HCT116 (cell line): ENCODE data around the gene TCEA3. TPM values are rescaled to one million over a fixed set of nuclear protein-coding genes. Genes with fewer than 3 reads are reported as not detected.

Source experiments
- ATAC-seq: fragments of 200-7000 bp; cut with Tn5 transposase; 2 replicates; pipeline ENCODE4 v1.9.1; 2020; ENCODE audit warnings: mild to moderate bottlenecking, moderate library complexity
- BruUV-seq: library from RNA; stranded (reverse); fragments of 400-500 nt; replicated peaks from 2 replicates; lab custom pipeline; 2021; lab: Mats Ljungman, UMichigan
- CTCF ChIA-PET: fragments of 300-600 bp; sonication (Branson Sonifier 250); formaldehyde crosslinking; loops from one replicate; lab custom pipeline; 2021; ENCODE audit warnings: antibody characterized with exemption; lab: Charles Lee
- POLR2A ChIA-PET: fragments of 300-600, 350-600 bp; sonication (Branson Sonifier 250); formaldehyde crosslinking; loops from one replicate; lab custom pipeline; 2021; ENCODE audit warnings: antibody characterized with exemption; lab: Charles Lee
- RAD21 ChIA-PET, 2 experiments: fragments of 300-600 bp; sonication (Branson Sonifier 250); formaldehyde crosslinking; loops; one replicate each; lab custom pipeline; 2023; ENCODE audit warnings: low total read pairs in 2 of 2; ENCODE audit not compliant: uncharacterized antibody in 2 of 2, unreplicated experiment in 2 of 2, low non-redundant PET in 1 of 2; lab: Charles Lee
- DNase-seq: peaks from one replicate; pipeline ENCODE4 v3.0.0-alpha.2; 2010; ENCODE audit warnings: low read depth, low spot score
- H2AFZ ChIP-seq: fragments of 200-600 bp; shearing (Covaris generic), sonication (generic); 2 replicates; pipeline ENCODE4 v1.6.1; 2017; ENCODE audit warnings: low read depth, mixed run types, mixed read lengths, antibody characterized with exemption, low read length; ENCODE audit not compliant: poor library complexity, severe bottlenecking
- H3K27ac ChIP-seq: 2 replicates; pipeline ENCODE4 v1.5.1; 2012; ENCODE audit warnings: low read depth, low read length
- H3K27me3 ChIP-seq: fragments of 200-600 bp; sonication (generic); 2 replicates; pipeline ENCODE4 v1.6.1; 2016; ENCODE audit warnings: mixed run types, low read length, mixed read lengths; ENCODE audit not compliant: insufficient read depth
- H3K36me3 ChIP-seq, 2 experiments: fragments of 200-500 bp in 1 of 2; fragments of 200-600 bp in 1 of 2; sonication (Bioruptor generic) in 1 of 2; sonication (generic) in 1 of 2; 2 replicates each; pipeline versions ENCODE4 v1.5.1 to v1.6.1; 2014 to 2016; ENCODE audit warnings: low read length in 2 of 2, inconsistent platforms in 1 of 2, mixed read lengths in 1 of 2, mixed run types in 1 of 2; ENCODE audit not compliant: insufficient read depth in 2 of 2, control insufficient read depth in 1 of 2
- H3K4me1 ChIP-seq, 2 experiments: fragments of 200-600 bp in 1 of 2; sonication (generic) in 1 of 2; 2 replicates each; pipeline versions ENCODE4 v1.5.1 to v1.6.1; 2012 to 2017; ENCODE audit warnings: low read length in 2 of 2, inconsistent platforms in 1 of 2, mild to moderate bottlenecking in 1 of 2, mixed read lengths in 1 of 2, mixed run types in 1 of 2, moderate library complexity in 1 of 2; ENCODE audit not compliant: insufficient read depth in 2 of 2, control insufficient read depth in 1 of 2
- H3K4me2 ChIP-seq: fragments of 200-600 bp; sonication (generic); 2 replicates; pipeline ENCODE4 v1.6.1; 2017; ENCODE audit warnings: mixed run types, low read length, mixed read lengths
- H3K4me3 ChIP-seq, 2 experiments: fragments of 200-600 bp in 1 of 2; sonication (generic) in 1 of 2; replicated peaks in 1 of 2; 2 replicates each; pipeline ENCODE4 v1.5.1; 2011 to 2016; ENCODE audit warnings: low read length in 2 of 2, control low read depth in 1 of 2, low read depth in 1 of 2, mild to moderate bottlenecking in 1 of 2, mixed read lengths in 1 of 2, mixed run types in 1 of 2
- H3K79me2 ChIP-seq: fragments of 200-600 bp; sonication (generic); 2 replicates; pipeline ENCODE4 v1.6.1; 2017; ENCODE audit warnings: mild to moderate bottlenecking, mixed run types, low read length, moderate library complexity, mixed read lengths; ENCODE audit not compliant: insufficient read depth
- H3K9ac ChIP-seq: fragments of 200-600 bp; sonication (generic); 2 replicates; pipeline ENCODE4 v1.6.1; 2016; ENCODE audit warnings: low read length, mixed read lengths
- H3K9me2 ChIP-seq: fragments of 200-600 bp; sonication (generic), shearing (Covaris generic); 2 replicates; pipeline ENCODE4 v1.6.1; 2017; ENCODE audit warnings: mixed run types, mild to moderate bottlenecking, moderate library complexity; ENCODE audit not compliant: insufficient read depth
- H3K9me3 ChIP-seq, 2 experiments: fragments of 200-500 bp in 1 of 2; fragments of 200-600 bp in 1 of 2; sonication (Bioruptor generic) in 1 of 2; sonication (generic) in 1 of 2; 2 replicates each; pipeline ENCODE4 v1.6.1; 2014 to 2017; ENCODE audit warnings: low read length in 2 of 2, mixed read lengths in 2 of 2, inconsistent platforms in 1 of 2, low read depth in 1 of 2, mild to moderate bottlenecking in 1 of 2, mixed run types in 1 of 2, moderate library complexity in 1 of 2; ENCODE audit not compliant: control insufficient read depth in 1 of 2, insufficient read depth in 1 of 2
- H4K20me1 ChIP-seq: fragments of 200-600 bp; sonication (generic), shearing (Covaris generic); 2 replicates; pipeline ENCODE4 v1.6.1; 2017; ENCODE audit warnings: mixed run types, mild to moderate bottlenecking, moderate library complexity; ENCODE audit not compliant: insufficient read depth
- CBX3 ChIP-seq: IDR thresholded peaks from 2 replicates; pipeline ENCODE4 v1.6.1; 2012; ENCODE audit warnings: low read depth
- EGR1 ChIP-seq: IDR thresholded peaks from 2 replicates; pipeline ENCODE4 v1.6.1; 2012; ENCODE audit warnings: low read depth
- EZH2 ChIP-seq: fragments of 200-600 bp; sonication (generic); IDR thresholded peaks from 2 replicates; pipeline ENCODE4 v1.6.1; 2017; ENCODE audit warnings: antibody characterized with exemption, mixed run types
- POLR2A ChIP-seq: IDR thresholded peaks from 2 replicates; pipeline ENCODE4 v1.7.0; 2011; ENCODE audit warnings: borderline replicate concordance; ENCODE audit not compliant: insufficient read depth, insufficient read length; ENCODE audit errors: extremely low read depth
- POLR2AphosphoS5 ChIP-seq: IDR thresholded peaks from 2 replicates; pipeline ENCODE4 v1.6.1; 2011; ENCODE audit warnings: mild to moderate bottlenecking, low read depth, low read length, moderate library complexity
- SP1 ChIP-seq: IDR thresholded peaks from 2 replicates; pipeline ENCODE4 v1.6.1; 2012; ENCODE audit warnings: low read depth
- TCF7L2 ChIP-seq: IDR thresholded peaks from 2 replicates; pipeline ENCODE4 v1.7.0; 2011; ENCODE audit warnings: borderline replicate concordance, inconsistent platforms; ENCODE audit not compliant: insufficient read depth, insufficient read length; ENCODE audit errors: extremely low read depth
- intact Hi-C: fragments of 100-400 bp; cut with micrococcal nuclease; formaldehyde crosslinking; loops from 2 replicates; pipeline ENCODE4 v1.10.0; 2022
- total RNA-seq: library from RNA; stranded (reverse); gene quantifications from one replicate; pipeline ENCODE4 v1.2.1, GENCODE V29; 2021; ENCODE audit not compliant: unreplicated experiment
- TF ChIP-seq, protein P1 (sequence below): IDR thresholded peaks from 2 replicates; pipeline ENCODE4 v1.6.1; 2012
- TF ChIP-seq, protein P2 (sequence below): IDR thresholded peaks from 2 replicates; pipeline ENCODE4 v1.6.1; 2012
- TF ChIP-seq, protein P3 (sequence below): IDR thresholded peaks from 2 replicates; pipeline ENCODE4 v1.6.1; 2012; ENCODE audit warnings: low read depth

TCEA3 gene
- total RNA-seq, 1 experiment from 2014 or later = 3.7 TPM

DNA sequence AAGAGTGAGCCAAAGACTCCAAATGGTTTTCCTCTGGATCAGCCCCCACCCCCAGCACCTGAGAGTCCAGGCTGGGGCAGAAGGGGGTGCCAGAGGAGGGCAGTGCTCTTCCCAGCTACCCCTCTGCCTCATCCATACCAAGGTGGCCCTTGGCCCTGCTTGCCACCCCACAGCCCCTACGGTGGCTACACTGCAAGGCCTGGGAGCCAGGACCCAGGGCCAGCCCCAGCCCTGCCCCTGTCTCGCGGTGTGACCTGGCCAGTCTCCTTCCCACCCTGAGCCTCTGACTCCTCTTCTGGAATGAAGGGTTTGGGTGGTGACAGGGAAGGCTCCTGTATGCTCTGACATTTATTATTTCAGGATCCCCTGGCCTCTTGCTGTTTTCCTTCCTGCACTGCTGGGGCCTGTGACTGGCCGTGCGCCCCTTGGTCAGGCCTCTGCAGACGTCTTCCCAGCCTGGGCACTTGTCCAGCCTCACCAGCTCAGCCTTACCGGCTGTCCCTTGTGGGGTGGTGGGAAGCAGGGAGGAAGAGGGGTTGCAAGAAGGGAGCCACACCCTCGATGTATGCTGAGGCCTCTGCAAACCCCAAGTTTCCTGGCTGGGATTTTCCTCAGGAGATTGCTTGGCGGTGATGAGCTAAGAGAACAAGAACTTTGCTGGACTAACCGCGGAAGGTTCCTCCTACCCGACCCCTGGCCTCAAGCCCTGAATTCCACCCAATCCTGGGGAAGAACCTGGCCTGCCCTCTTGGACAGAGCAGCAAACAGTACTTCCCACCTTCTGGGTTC, 45.9 kb upstream of the TCEA3 start:
- ChIA-PET POLR2A (no interaction called here), RAD21 (no interaction called here), CTCF (no interaction called here)
- no peaks in the 10 kb centered on the region for H3K9me2 ChIP-seq
- ATAC-seq (no peak), DNase-seq (no peak)
- no peak overlapping the region for H2AFZ ChIP-seq
- H3K36me3 ChIP-seq = no peaks in the 10 kb centered on the region
- no peaks in the 10 kb centered on the region for H3K27me3 ChIP-seq
- no peaks in the 10 kb centered on the region for H3K79me2 ChIP-seq
- H4K20me1 ChIP-seq = no peaks in the 10 kb centered on the region
- peaks cover 8 to 15% of the 10 kb centered on the region in 2 experiments for H3K4me1 ChIP-seq
- no peak overlapping the region for H3K27ac ChIP-seq
- H3K9ac ChIP-seq = no peak overlapping the region
- no peak overlapping the region for H3K4me2 ChIP-seq
- H3K4me3 ChIP-seq = no peak overlapping the region
- intact Hi-C loops = no loop called here
- TF ChIP-seq TCF7L2 (no peak), CBX3 (no peak), POLR2A (no peak), SP1 (no peak), POLR2AphosphoS5 (no peak), EGR1 (no peak), EZH2 (no peak)
- TF ChIP-seq, protein P1, sequence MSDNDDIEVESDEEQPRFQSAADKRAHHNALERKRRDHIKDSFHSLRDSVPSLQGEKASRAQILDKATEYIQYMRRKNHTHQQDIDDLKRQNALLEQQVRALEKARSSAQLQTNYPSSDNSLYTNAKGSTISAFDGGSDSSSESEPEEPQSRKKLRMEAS = no peak
- TF ChIP-seq, protein P2, sequence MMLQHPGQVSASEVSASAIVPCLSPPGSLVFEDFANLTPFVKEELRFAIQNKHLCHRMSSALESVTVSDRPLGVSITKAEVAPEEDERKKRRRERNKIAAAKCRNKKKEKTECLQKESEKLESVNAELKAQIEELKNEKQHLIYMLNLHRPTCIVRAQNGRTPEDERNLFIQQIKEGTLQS = no peak
- TF ChIP-seq, protein P3, sequence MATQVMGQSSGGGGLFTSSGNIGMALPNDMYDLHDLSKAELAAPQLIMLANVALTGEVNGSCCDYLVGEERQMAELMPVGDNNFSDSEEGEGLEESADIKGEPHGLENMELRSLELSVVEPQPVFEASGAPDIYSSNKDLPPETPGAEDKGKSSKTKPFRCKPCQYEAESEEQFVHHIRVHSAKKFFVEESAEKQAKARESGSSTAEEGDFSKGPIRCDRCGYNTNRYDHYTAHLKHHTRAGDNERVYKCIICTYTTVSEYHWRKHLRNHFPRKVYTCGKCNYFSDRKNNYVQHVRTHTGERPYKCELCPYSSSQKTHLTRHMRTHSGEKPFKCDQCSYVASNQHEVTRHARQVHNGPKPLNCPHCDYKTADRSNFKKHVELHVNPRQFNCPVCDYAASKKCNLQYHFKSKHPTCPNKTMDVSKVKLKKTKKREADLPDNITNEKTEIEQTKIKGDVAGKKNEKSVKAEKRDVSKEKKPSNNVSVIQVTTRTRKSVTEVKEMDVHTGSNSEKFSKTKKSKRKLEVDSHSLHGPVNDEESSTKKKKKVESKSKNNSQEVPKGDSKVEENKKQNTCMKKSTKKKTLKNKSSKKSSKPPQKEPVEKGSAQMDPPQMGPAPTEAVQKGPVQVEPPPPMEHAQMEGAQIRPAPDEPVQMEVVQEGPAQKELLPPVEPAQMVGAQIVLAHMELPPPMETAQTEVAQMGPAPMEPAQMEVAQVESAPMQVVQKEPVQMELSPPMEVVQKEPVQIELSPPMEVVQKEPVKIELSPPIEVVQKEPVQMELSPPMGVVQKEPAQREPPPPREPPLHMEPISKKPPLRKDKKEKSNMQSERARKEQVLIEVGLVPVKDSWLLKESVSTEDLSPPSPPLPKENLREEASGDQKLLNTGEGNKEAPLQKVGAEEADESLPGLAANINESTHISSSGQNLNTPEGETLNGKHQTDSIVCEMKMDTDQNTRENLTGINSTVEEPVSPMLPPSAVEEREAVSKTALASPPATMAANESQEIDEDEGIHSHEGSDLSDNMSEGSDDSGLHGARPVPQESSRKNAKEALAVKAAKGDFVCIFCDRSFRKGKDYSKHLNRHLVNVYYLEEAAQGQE = no peak
- TF ChIP-seq, all 23 proteins: peak for 0
- no peaks in the 10 kb centered on the region for H3K9me3 ChIP-seq
- BruUV-seq = no TSS peak
